RPMI8226 (cell line): ENCODE measurements around the gene SKI.
A peak's percentile ranks its signal among the peaks of the same experiment; 100 is the strongest.
"Not testable (repeated sequence)": the region's sequence is repeated elsewhere in the genome, so short reads cannot be mapped to it uniquely, and the experiment has no call there.

Experiments used
- DNase-seq: peaks from one replicate; pipeline ENCODE4 v3.0.0-alpha.2; 2015

Gene SKI

GRCh38 chr1:2328676-2329455, 100.7 kb downstream of the SKI start:
- DNase-seq: no peak

GRCh38 chr1:2330035-2330434, 101.9 kb downstream of the SKI start:
- DNase-seq: no peak

DNA sequence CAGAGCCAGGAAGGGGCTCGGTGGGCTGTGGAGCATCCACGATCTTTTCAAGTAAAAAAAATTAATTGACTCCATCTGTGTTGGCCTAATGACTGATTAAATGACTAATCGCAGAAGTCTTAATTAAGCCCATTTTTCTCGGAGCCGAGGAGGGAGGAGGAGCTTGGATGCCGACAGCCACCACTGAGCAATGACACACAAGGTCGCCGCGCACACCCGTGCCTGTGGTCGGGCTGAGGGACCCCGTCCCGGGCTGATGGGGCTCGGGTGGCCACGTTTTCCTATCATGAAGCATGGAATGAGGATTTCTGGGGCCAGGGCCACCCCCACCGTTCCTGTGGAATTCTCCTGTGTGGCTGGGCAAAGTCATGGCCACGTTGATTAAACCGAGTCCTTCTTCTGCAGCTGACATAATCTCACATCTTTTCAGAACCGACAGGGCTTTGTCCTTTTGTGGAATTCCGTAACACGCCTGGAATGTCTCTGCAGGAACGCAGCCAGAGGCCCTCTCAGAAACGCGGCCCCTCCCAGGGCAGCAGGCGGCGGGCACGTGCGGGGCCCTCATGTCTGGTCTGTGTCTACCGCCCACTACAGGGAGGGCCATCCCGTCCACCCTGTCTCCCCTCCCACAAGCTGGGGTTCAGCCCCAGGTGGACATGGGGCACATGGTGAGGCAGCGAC, 102.5 kb downstream of the SKI start:
- no peak for DNase-seq

DNA sequence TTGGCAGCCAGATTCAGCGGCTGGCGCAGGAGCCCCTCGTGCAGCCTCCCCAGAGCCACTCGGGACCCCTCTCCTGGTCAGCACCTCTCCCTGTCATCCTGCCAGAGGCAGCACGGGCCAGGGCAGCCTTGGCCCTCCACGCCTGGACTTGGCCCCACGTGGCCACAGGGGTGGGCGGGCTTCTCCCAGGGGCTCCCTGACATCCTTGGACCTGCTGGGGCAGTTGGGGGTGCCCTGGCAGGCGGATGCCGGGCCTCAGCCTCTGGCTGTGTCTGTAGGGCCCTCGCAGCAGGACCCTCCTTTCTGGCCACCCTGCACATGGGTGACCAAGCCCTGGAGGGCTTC, 103.1 kb downstream of the SKI start:
- DNase-seq: no peak

GRCh38 chr1:2331580-2331979, 103.5 kb downstream of the SKI start:
- DNase-seq: not testable (repeated sequence)

DNA sequence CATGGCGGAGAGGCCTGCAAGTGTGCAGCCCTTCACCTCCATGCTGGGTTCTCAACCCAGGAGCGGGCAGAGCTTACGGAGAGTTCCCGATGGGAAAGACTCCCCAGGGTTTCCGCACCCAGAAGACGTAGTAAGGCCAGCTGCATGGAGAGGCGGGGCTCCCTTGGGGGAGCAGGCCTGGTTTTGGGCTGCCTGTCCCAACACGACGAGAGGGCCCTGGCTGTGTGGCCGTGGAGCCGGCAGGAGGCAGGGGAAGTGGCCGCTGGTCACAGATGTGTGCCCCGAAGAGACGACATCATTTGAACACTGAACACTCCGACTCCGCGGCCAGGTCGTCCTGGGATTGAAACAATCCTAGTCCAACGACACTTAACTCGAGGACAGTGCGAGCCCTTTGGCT, 106.2 kb downstream of the SKI start:
- no peak for DNase-seq

- peak; percentile 66 for DNase-seq
Measured at GRCh38 chr1:2334883-2335534, 106.9 kb downstream of the SKI start.

GRCh38 chr1:2335721-2336455, 107.8 kb downstream of the SKI start:
- DNase-seq: no peak

- DNase-seq: no peak
Measured at GRCh38 chr1:2336499-2336898, 108.4 kb downstream of the SKI start.

DNA sequence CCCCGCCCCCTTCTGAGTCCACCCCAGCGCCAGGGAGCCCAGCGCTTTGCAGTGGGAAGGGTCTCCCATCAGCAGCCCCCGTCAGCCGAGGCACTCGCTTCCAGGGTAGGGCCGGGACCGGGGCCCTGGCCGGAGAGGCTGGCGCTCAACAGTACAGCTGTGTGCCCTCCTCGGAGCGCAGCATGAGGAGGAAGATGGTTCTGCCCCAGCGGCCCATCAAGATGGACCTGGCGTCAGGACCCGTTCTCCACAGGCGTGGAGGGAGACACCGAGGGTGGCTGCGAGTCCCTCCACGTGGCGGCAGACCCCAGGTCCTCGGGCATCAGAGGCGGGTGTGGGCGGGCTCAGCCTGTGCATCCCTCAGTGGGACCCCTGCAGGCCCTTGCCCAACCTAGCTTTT, 109.0 kb downstream of the SKI start:
- no peak for DNase-seq

- no peak for DNase-seq
Measured at GRCh38 chr1:2337501-2337900, 109.4 kb downstream of the SKI start.

GRCh38 chr1:2339206-2340085, 111.3 kb downstream of the SKI start:
- no peak for DNase-seq

GRCh38 chr1:2340086-2340917, 112.2 kb downstream of the SKI start:
- no peak for DNase-seq

GRCh38 chr1:2340918-2341254, 112.8 kb downstream of the SKI start:
- DNase-seq: no peak

GRCh38 chr1:2341706-2342383, 113.7 kb downstream of the SKI start:
- no peak for DNase-seq

- no peak for DNase-seq
Measured at GRCh38 chr1:2342384-2343022, 114.4 kb downstream of the SKI start.

- DNase-seq: no peak
Measured at GRCh38 chr1:2343023-2343935, 115.2 kb downstream of the SKI start.

- no peak for DNase-seq
Measured at GRCh38 chr1:2344121-2344681, 116.1 kb downstream of the SKI start.

- DNase-seq: no peak
Measured at GRCh38 chr1:2344744-2345296, 116.7 kb downstream of the SKI start.
